Esophagus mucosa (tissue), 1 donor: ENCODE measurements around the gene NTF3. TPM values are rescaled to one million over a fixed set of nuclear protein-coding genes. Genes with fewer than 3 reads are reported as not detected.

Experiments used
- ATAC-seq: fragments of 200-7000 bp; cut with Tn5 transposase; one replicate; pipeline ENCODE4 v1.9.1; 2020
- total RNA-seq: library from RNA; stranded (reverse); gene quantifications from one replicate; pipeline ENCODE4 v1.2.4, GENCODE V29; 2023
- donor health status: DM: yes; HTN: yes; CAD: no.

NTF3 gene
- total RNA-seq, 1 donor from 2014 or later = 2.0 TPM

GRCh38 chr12:5489760-5490406 is 58.0 kb downstream of the NTF3 start:
- ATAC-seq = no peak

DNA sequence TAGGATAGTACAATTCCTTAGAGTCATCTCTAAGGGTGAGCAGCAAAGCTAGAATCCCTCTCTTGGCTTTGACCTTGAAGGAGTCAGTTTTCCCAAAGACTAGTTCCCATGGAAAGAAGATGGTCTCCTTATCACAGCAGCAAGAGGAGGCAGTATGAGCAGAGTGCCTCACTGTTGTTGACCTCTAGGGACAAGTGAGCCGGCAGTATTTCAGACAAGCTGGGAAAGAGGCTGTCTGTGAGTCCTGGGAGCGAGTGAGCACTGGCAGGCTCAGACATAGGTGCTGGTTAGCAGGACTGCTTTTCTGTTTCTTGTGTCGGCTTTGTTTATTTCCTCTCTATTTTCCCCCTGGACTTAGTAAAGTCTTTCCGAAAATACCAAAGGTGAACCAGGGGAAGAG is 60.7 kb downstream of the NTF3 start:
- no peak for ATAC-seq

DNA sequence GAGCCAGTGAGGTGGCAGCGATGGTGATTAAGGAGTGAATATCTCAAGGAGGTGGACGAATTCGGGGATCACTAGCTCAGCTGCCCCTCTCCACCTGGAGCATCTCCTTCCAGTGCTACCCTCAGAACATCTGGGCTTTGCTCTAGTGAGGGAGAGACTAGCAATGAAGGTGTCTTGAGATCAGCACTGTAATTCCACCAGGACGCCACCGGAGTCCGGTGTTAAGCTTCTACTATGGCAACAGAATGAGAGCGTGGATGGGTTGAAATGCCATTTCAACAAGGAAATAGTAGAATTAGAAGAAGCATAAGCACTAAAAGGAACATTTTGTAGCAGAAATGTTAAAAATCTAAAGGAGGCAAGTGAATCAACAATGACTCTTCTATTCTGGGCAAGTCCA is 61.1 kb downstream of the NTF3 start:
- ATAC-seq = no peak

GRCh38 chr12:5494343-5494742 is 62.4 kb downstream of the NTF3 start:
- ATAC-seq = no peak

DNA sequence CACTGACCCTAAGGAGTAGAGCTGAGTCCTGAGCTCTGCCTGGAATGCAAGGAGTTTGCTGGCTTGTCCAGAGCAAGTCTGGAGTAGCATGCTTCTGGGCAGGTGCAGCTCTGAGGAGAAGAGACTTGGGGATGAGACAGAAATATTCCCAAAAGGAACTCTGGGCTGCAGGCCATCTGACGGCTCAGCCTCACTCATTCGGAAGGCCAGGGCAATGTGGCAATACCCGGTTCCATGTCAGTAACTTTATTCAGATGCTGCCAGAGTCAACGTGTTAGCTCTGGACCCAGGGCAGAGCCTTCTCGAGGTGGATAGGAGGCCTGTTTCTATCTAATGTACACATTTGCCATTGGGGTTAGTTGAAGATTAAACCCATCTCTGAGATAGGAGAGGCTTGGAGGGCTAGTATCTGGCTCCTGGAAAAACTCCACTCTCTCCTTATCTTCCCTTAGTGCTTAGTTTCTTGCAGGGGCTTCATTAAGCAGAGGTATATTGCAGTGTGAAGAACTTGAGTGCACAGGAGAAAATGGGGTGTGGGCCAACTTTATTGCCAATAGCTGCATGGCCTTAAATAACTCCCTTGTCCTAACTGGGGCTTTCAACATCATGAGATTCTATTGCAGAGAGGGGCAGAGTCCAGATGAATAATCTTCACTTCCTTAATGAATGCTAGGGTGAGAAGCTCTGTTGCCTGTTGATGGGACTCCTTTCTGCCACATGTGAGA is 65.6 kb downstream of the NTF3 start:
- no peak for ATAC-seq

GRCh38 chr12:5498076-5498475 is 66.2 kb downstream of the NTF3 start:
- ATAC-seq = no peak

DNA sequence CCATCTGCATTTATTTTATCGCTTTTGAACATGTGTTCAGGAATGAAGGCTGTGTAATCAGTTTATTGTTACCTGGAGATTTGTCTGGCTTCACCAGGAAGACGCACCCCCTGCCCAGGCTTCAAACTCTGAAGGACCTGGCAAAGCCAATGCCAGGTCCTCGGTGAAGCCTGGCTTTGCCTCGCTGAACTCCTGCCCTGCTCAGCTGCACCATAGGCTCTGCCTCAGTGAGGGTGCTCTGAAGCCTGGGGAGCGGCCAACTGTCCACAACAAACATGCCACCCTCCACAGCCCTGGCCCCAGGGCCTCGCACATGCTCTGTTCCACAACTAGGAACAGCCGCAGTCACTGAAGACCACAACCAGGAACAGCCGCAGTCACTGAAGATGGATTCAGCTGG is 66.9 kb downstream of the NTF3 start:
- no peak for ATAC-seq

GRCh38 chr12:5499566-5500330 is 67.8 kb downstream of the NTF3 start:
- no peak for ATAC-seq

GRCh38 chr12:5500331-5500659 is 68.4 kb downstream of the NTF3 start:
- no peak for ATAC-seq

DNA sequence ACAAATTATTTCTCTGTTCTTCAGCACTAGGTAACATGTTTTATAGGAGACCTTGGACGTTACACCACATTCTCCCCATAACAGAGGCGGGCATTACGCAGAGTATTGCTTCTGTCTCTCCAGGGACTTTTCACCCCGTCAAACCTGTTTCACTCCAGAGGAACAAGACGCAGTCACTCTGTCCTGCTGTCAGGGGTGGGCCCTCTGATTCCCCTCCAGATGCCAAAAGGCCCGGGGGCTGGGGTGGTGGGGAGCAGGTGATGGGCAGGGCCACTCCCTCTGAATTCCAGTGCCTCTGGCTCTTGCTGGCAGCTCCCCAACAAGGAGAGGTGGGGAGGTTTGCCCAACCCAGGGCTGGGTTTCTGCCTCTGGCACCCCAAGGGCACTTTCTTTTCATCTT is 71.9 kb downstream of the NTF3 start:
- peak; percentile 73 for ATAC-seq

- ATAC-seq = no peak
Observed at GRCh38 chr12:5505116-5505515, 73.2 kb downstream of the NTF3 start.

DNA sequence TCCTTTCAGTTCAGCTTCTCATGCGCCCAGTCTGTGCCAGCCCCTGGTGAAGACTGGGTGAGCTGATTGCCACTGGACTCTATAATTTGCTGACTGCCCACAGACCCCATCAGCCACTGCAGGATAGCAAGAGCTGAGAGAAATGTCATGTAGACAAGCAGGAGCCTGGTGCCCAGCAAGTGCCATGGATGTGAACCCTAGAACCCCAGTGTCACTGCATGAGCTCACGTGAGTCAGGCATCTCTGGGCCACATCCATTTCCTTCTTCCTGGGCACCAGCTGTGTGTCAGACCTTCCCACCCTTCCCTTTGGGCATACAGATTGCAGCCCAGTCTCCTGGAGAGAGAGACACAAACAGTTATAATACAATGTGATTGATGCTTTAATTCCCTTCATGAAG is 73.8 kb downstream of the NTF3 start:
- ATAC-seq = no peak

DNA sequence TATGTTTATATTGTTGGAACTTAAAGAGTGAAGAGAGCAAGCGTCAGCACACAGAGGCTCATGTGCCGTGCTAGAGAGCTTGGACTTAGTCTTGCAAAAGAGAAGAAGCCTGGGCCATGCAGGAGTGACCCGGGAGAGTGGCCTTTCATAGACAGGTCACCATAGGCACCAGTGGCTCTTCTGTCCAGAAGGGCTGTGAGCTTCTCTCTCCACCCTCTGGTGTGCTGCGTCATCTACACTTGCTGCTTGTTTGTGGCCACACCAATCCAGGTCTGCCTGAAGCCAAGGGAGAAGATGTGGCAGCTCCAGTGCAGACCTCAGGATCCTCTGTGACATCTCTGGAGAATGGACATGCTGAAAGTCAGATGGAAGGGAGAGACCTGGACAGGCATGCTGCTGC is 74.4 kb downstream of the NTF3 start:
- no peak for ATAC-seq

DNA sequence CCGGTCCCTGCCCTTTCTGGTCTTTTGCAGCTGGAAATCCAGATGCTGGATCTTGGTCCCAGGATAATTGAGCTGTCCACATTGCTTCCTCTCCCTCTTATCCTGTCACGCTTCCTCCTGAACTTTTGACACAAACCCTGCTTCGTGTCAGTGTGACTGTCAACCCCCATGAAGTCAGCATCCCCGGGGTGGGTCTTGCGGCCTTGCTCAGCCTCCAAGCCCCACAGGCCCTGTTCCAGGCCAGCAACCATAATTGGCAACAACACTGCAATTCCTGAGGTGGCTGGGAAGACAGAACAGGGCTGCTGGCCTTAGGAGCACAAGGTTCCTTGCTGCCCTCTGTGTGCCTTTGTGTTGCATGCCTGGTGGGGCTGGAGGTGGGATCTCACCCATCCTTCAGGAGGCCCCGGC is 74.9 kb downstream of the NTF3 start:
- no peak for ATAC-seq

GRCh38 chr12:5507401-5507935 is 75.6 kb downstream of the NTF3 start:
- no peak for ATAC-seq

DNA sequence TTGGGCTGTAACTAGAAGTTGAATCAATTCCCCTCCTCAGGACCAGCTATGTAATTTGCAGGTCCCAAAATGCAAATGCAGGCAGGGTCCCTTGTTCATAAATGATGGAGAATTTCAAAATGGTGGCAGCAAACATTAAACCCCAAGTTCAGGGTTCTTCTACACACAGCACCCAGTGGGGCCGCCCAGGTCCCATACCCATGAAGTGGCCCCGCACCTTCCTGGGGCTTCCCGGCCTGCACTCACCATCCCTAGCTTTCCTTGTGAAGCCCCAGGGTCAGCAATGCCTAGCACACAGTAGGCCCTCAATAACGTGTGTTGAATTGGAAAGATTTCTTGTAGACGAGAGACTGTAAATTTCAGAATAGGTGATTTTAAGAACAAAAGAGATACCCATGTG is 76.0 kb downstream of the NTF3 start:
- no peak for ATAC-seq

GRCh38 chr12:5509102-5509501 is 77.2 kb downstream of the NTF3 start:
- no peak for ATAC-seq

DNA sequence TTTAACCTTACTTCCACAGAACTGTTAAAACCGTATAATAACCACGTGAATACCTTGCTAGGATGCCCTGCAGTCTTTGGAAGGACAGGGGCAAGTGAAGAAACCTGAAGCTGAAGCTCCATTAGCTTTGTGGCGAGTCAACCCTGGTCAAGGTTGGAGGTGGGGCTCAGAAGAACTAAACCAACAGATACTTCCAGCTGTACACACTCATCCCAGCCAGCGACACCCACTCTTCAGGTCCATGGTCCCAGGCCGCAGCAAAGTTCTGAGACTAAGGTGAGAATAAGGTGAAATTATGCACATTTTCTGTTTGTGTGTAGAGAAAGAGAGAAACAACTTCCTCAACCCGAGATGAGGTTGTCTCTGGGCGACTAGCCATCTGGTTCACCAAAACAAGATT is 77.6 kb downstream of the NTF3 start:
- no peak for ATAC-seq

GRCh38 chr12:5510251-5510805 is 78.4 kb downstream of the NTF3 start:
- ATAC-seq = no peak

DNA sequence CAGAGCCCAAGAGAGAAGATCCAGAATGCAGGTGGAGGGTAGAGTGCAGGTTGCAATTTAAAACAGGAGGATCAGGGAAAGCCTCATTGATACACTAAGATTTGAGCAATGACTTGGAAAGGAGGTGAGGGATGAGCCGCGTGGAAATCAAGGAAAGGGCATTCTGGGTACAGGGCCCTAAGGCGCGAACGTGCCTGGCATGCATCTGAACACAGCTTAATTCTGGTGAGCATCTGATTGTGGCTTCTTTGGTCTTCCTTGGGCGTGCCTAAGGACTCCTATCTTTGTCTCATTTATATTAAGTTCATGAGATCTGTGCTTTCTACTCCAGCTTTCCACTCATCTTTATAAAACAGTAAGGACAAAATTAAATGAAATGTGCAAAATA is 79.3 kb downstream of the NTF3 start:
- ATAC-seq = no peak

DNA sequence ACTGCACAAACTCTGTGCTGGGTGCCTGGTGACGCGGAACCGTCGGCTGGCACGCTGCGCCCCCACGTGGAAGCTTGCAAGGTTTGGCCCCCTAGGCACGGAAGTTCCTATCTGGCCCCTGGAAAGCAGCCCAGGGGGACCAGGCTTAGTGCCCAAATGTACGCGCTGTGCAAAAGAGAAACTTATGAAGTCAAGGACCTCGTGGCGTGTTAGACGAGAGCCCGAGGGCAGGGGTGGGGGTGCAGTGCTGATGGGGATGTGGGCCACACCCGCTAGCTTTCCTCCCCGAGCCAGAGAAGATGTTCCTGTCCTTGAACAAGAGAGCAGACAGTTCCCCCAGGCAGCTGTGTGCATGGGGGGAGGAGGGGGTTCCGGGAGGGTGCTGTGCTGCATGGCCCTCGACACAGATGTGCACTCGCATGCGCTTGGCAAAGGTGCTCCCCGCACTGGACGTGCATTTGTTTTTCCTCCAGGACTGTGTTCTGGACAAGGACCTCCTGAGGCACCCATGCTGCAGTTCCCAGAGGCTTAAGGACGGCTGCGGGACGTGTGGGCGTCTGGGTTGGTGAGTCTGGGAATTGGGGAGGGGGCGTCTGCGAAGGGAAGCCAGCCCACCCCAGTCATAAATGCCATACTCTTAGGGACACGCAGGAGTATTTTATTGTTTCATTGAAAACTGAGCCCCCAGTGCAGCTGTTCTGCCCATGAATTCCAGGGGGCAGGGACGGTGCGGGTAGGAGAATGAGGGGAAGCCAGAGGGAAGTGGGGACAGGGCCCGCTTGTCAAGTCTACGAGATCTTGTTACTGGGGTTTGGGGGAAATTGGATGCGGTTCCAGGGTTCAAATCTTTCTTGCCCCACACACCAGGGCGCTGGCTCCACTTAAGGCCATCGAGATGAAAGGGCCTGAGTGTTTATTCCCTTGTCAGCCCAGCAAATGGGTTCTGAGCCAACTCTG is 80.0 kb downstream of the NTF3 start:
- peak; percentile 19 for ATAC-seq

- no peak for ATAC-seq
Observed at GRCh38 chr12:5512601-5512970, 80.7 kb downstream of the NTF3 start.
